Eye (tissue), 1 donor: Measurements from ENCODE around the gene DYNLT5.
"Not testable (repeated sequence)": the region's sequence is repeated elsewhere in the genome, so short reads cannot be mapped to it uniquely, and the experiment has no call there.

ENCODE experiments used
- DNase-seq: peaks from one replicate; pipeline ENCODE4 v3.0.0-alpha.2; 2015

DYNLT5 gene

DNA sequence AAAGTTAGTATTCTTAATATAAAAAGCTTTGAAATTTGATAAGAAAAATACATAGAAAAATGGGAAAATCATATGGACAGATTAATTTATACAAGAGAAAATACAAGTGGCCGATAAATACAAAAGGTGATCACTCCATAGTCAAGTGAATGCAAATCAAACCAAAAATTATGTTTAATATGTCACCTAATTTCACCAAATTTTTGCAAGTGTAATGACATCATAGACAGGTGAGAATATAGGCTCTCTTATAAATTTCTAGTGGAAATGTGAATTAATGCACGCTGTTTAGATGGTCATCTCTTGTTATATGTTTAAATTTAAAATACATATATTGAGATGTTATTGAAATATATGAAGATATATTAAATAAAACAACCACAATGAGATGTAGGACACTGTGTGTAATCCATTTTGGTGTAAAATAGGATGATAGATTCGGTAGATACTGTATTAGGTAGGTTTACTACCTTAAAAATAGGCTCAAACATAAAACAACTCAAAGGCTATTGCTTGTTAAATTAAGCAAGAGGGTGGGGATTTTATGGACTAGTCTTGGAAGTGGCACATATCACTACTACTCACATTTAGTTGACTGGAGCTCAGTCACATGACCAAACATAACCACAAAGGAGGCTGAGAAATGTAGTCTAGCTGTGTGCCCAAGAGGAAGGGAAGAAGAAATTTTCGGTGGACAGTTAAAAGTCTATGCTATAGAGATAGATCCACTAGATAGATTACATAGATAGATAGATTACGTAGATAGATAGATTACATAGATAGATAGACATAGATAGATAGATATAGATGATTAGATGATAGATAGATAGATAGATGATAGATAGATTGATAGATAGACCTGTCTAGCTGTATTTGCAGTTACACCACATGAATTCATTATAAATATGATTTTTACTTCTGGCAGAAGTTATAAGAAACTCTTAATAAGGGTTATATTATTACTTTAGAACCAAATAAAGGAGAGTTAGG, 39.7 kb downstream of the DYNLT5 start:
- DNase-seq = no peak

DNA sequence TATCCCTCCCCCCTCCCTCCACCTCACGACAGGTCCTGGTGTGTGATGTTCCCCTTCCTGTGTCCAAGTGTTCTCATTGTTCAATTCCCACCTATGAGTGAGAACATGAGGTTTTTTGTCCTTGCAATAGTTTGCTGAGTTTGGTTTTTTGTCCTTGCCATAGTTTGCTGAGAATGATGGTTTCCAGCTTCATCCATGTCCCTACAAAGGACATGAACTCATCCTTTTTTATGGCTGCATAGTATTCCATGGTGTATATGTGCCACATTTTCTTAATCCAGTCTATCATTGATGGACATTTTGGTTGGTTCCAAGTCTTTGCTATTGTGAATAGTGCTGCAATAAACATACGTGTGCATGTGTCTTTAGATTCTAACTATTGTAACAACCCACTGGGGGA, 43.6 kb downstream of the DYNLT5 start:
- DNase-seq = not testable (repeated sequence)

DNA sequence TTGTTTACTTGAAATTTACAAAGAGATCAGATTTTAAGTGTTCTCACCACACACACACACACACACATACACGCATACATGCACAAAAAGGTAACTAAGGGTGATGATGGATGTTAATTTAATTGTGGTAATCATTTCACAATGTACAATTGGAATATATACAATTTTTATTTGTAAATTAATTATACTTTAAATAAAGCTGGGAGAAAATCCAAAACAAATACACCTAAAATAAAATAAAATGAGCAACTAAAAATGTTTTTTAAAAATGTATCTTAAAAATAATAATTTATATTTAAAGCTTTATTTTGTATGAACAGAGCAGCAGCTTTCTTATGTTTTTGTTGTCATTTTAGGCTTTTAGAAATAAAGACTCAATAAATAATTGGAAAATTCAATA, 57.0 kb downstream of the DYNLT5 start:
- no peak for DNase-seq

DNA sequence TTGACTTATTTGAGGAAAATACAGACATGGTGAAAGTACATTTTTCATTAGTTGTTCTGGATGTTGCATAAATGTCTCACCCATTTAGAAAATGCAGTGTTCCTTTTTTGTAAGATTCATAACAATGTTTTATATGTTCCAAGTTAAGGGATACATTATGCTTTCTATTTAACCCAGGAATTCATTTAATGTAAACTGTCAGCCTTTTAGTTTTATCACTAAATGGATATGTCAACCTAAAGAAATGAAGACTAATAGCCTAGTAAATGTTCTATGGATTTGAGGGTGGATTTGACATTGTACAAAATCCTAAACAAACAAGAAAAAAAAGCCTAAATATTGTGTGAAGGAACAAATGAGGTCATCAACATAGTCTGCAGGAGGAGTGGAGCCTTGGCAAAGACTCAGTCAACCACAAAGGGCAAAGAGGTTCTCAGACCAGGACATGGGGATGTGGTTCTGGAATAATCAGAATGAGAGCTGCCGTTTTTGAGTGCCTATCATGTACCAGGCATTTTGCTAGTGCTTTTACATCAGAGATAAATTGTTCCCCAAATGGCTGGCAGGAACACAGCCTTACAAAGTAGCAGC, 57.6 kb downstream of the DYNLT5 start:
- DNase-seq = no peak

DNA sequence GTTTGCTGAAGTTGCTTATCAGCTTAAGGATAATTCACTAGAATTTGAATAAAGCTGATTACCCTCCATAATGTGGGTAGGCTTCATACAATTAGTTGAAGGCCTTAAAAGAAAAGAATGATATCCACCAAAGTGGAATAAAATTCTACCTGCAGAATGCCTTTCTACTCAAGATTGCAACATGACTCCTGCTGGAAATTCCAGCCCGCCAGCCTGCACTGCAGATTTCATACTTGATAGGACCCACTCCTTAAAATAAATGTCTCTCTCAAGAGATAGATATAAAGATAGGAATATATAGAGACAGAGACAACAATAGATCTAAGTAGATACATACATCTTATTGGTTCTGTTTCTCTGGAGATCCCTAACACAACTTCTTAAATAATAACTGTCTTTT, 72.5 kb downstream of the DYNLT5 start:
- DNase-seq = no peak
